Muscle of leg (tissue), 11 donors: ENCODE data around the gene G3BP2. TPM values are rescaled to one million over a fixed set of nuclear protein-coding genes. Genes with fewer than 3 reads are reported as not detected.

Experiments
- DNase-seq: peaks from one replicate; pipeline ENCODE4 v3.0.0; 2013
- H3K27ac ChIP-seq: one replicate; pipeline ENCODE4 v1.5.1; 2013; ENCODE audit warnings: mild to moderate bottlenecking, low read length, control low read depth
- H3K27me3 ChIP-seq: one replicate; pipeline ENCODE4 v1.6.1; 2013; ENCODE audit warnings: low read length; ENCODE audit not compliant: control insufficient read depth, insufficient read depth
- H3K36me3 ChIP-seq: one replicate; pipeline ENCODE4 v1.6.1; 2013; ENCODE audit warnings: low read length; ENCODE audit not compliant: control insufficient read depth, insufficient read depth
- H3K4me1 ChIP-seq: one replicate; pipeline ENCODE4 v1.6.1; 2013; ENCODE audit warnings: low read length; ENCODE audit not compliant: control insufficient read depth, insufficient read depth
- H3K4me3 ChIP-seq: one replicate; pipeline ENCODE4 v1.5.1; 2013; ENCODE audit warnings: low read length, control low read depth
- H3K9me3 ChIP-seq: replicated peaks from 2 replicates; pipeline ENCODE4 v1.6.1; 2013; ENCODE audit warnings: low read depth, low read length; ENCODE audit not compliant: control insufficient read depth
- WGBS: methylation state at CpG from one replicate; pipeline ENCODE4 v1.1.5; 2013; ENCODE audit warnings: missing lambda C conversion rate; ENCODE audit not compliant: insufficient coverage; 5-methylcytosine and 5-hydroxymethylcytosine counted together
- polyA plus RNA-seq, 8 donors: library from polyadenylated mRNA; unstranded; fragments of 120-200 nt; gene quantifications; one replicate each; pipeline versions ENCODE4 v1.2.1 to v1.2.3, GENCODE V29; 2013; ENCODE audit warnings: inconsistent platforms in 1 of 8, low replicate concordance in 1 of 8; ENCODE audit not compliant: insufficient read length in 8 of 8, insufficient read depth in 1 of 8
- total RNA-seq: library from RNA; stranded (reverse); fragments of 120-200 nt; gene quantifications from one replicate; pipeline ENCODE4 v1.2.4, GENCODE V29; 2013

G3BP2 gene
- total and polyA plus RNA-seq, 9 donors: 97.7 to 180 (median 157) TPM

- H3K9me3 ChIP-seq: no peaks in the 10 kb centered on the region
- H3K27me3 ChIP-seq: no peaks in the 10 kb centered on the region
- no peaks in the 10 kb centered on the region for H3K4me1 ChIP-seq
- WGBS: no CpG with 5 or more reads among the region's 2 CpGs
- peaks cover 23% of the 10 kb centered on the region for H3K36me3 ChIP-seq
- DNase-seq: no peak
- no peak overlapping the region for H3K4me3 ChIP-seq
- no peak overlapping the region for H3K27ac ChIP-seq
Observed at GRCh38 chr4:75653845-75654503, 19.2 kb downstream of the G3BP2 start.

- H3K36me3 ChIP-seq: peaks cover 27% of the 10 kb centered on the region
- WGBS: 31% methylated on average over 3 of the region's 4 CpGs
Observed at GRCh38 chr4:75644095-75644494, 29.1 kb downstream of the G3BP2 start.

GRCh38 chr4:75643651-75644050, 29.6 kb downstream of the G3BP2 start:
- H3K27me3 ChIP-seq: no peaks in the 10 kb centered on the region
- no peak for DNase-seq
- H3K4me1 ChIP-seq: no peaks in the 10 kb centered on the region
- no peak overlapping the region for H3K27ac ChIP-seq
- no peaks in the 10 kb centered on the region for H3K9me3 ChIP-seq
- 83% methylated on average over 1 of the region's 3 CpGs for WGBS
- peaks cover 27% of the 10 kb centered on the region for H3K36me3 ChIP-seq
- H3K4me3 ChIP-seq: no peak overlapping the region

More at GRCh38 chr4:75644095-75644494, 29.1 kb downstream of the G3BP2 start:
- H3K27me3 ChIP-seq: no peaks in the 10 kb centered on the region
- H3K4me1 ChIP-seq: no peaks in the 10 kb centered on the region
- H3K9me3 ChIP-seq: no peaks in the 10 kb centered on the region
- H3K4me3 ChIP-seq: no peak overlapping the region
- no peak overlapping the region for H3K27ac ChIP-seq
- no peak for DNase-seq

- Histone ChIP-seq H3K36me3 (peaks cover 9% of the 10 kb centered on the region), H3K27ac (no peak overlapping the region), H3K4me1 (no peaks in the 10 kb centered on the region), H3K9me3 (no peaks in the 10 kb centered on the region), H3K27me3 (no peaks in the 10 kb centered on the region), H3K4me3 (no peak overlapping the region)
- no peak for DNase-seq
- WGBS: 100% methylated on average over 6 of the region's 7 CpGs
Observed at GRCh38 chr4:75639124-75639695, 34.0 kb downstream of the G3BP2 start.

GRCh38 chr4:75637827-75638226, 35.4 kb downstream of the G3BP2 start:
- Histone ChIP-seq H3K27ac (no peak overlapping the region), H3K9me3 (no peaks in the 10 kb centered on the region)
- no CpG with 5 or more reads among the region's 1 CpG for WGBS

GRCh38 chr4:75637176-75637575, 36.0 kb downstream of the G3BP2 start:
- peaks cover 3% of the 10 kb centered on the region for H3K36me3 ChIP-seq
- no peak overlapping the region for H3K27ac ChIP-seq
- H3K9me3 ChIP-seq: no peaks in the 10 kb centered on the region
- no peak for DNase-seq
- no peaks in the 10 kb centered on the region for H3K27me3 ChIP-seq
- no peaks in the 10 kb centered on the region for H3K4me1 ChIP-seq
- H3K4me3 ChIP-seq: no peak overlapping the region
- no CpG with 5 or more reads among the region's 1 CpG for WGBS

More at GRCh38 chr4:75637827-75638226, 35.4 kb downstream of the G3BP2 start:
- H3K4me3 ChIP-seq: no peak overlapping the region
- no peaks in the 10 kb centered on the region for H3K27me3 ChIP-seq
- H3K36me3 ChIP-seq: peaks cover 3% of the 10 kb centered on the region
- DNase-seq: no peak
- H3K4me1 ChIP-seq: no peaks in the 10 kb centered on the region

GRCh38 chr4:75634951-75635350, 38.3 kb downstream of the G3BP2 start:
- H3K4me3 ChIP-seq: no peak overlapping the region

GRCh38 chr4:75634281-75634680, 38.9 kb downstream of the G3BP2 start:
- Histone ChIP-seq H3K4me1 (peaks cover 10% of the 10 kb centered on the region), H3K9me3 (no peaks in the 10 kb centered on the region), H3K27me3 (peaks cover 9% of the 10 kb centered on the region), H3K4me3 (no peak overlapping the region), H3K27ac (no peak overlapping the region), H3K36me3 (no peaks in the 10 kb centered on the region)
- 65% methylated on average over 2 of the region's 3 CpGs for whole genome bisulfite sequencing
- DNase-seq: no peak

More at GRCh38 chr4:75634951-75635350, 38.3 kb downstream of the G3BP2 start:
- no peaks in the 10 kb centered on the region for H3K36me3 ChIP-seq
- no peak overlapping the region for H3K27ac ChIP-seq
- WGBS: no CpG with 5 or more reads among the region's 2 CpGs
- H3K4me1 ChIP-seq: peaks cover 10% of the 10 kb centered on the region
- no peaks in the 10 kb centered on the region for H3K9me3 ChIP-seq
- DNase-seq: peak; percentile 11
- peaks cover 8% of the 10 kb centered on the region for H3K27me3 ChIP-seq

- H3K27ac ChIP-seq: no peak overlapping the region
- DNase-seq: no peak
- 40% methylated on average over 1 of the region's 2 CpGs for WGBS
- H3K4me3 ChIP-seq: no peak overlapping the region
- H3K9me3 ChIP-seq: no peaks in the 10 kb centered on the region
- peaks cover 10% of the 10 kb centered on the region for H3K4me1 ChIP-seq
- H3K36me3 ChIP-seq: no peaks in the 10 kb centered on the region
- peaks cover 9% of the 10 kb centered on the region for H3K27me3 ChIP-seq
Observed at GRCh38 chr4:75633846-75634245, 39.4 kb downstream of the G3BP2 start.

- H3K27me3 ChIP-seq: peaks cover 9% of the 10 kb centered on the region
- no peak for DNase-seq
- WGBS: 16% methylated on average over 8 of the region's 9 CpGs
- H3K4me1 ChIP-seq: peaks cover 10% of the 10 kb centered on the region
- H3K36me3 ChIP-seq: no peaks in the 10 kb centered on the region
- H3K4me3 ChIP-seq: peak overlapping the region; percentile 56
- no peaks in the 10 kb centered on the region for H3K9me3 ChIP-seq
- H3K27ac ChIP-seq: no peak overlapping the region
Observed at GRCh38 chr4:75630937-75631329, 42.3 kb downstream of the G3BP2 start.
